ENCODE measurements around the gene STAG2. TPM values are rescaled to one million over a fixed set of nuclear protein-coding genes. Genes with fewer than 3 reads are reported as not detected.

The STAG2 gene
- total RNA-seq, 2 donors from 2014 or later, result 82.1 to 89.5 TPM

Other genes with a start within 250 kb of the STAG2 start
- gene THOC2, start 228.7 kb upstream of the STAG2 start, total RNA-seq, result 10 to 100 TPM; 77.8 to 79.2 TPM
- 10 to 100 TPM; 35.1 to 41.4 TPM for gene XIAP, start 101.7 kb upstream of the STAG2 start, total RNA-seq

Measured in activated T-cell treated with anti-CD3 and anti-CD28 coated beads, Interleukin-2, amount 50 U/mL, for 72 hours (primary cell).